NCI-H510A (cell line): ENCODE results near the gene C14orf119.

ENCODE experiments used
- DNase-seq: peaks from one replicate; lab custom pipeline; 2025; lab: John Stamatoyannopoulos, UW

C14orf119 gene, protein sequence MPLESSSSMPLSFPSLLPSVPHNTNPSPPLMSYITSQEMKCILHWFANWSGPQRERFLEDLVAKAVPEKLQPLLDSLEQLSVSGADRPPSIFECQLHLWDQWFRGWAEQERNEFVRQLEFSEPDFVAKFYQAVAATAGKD

DNA sequence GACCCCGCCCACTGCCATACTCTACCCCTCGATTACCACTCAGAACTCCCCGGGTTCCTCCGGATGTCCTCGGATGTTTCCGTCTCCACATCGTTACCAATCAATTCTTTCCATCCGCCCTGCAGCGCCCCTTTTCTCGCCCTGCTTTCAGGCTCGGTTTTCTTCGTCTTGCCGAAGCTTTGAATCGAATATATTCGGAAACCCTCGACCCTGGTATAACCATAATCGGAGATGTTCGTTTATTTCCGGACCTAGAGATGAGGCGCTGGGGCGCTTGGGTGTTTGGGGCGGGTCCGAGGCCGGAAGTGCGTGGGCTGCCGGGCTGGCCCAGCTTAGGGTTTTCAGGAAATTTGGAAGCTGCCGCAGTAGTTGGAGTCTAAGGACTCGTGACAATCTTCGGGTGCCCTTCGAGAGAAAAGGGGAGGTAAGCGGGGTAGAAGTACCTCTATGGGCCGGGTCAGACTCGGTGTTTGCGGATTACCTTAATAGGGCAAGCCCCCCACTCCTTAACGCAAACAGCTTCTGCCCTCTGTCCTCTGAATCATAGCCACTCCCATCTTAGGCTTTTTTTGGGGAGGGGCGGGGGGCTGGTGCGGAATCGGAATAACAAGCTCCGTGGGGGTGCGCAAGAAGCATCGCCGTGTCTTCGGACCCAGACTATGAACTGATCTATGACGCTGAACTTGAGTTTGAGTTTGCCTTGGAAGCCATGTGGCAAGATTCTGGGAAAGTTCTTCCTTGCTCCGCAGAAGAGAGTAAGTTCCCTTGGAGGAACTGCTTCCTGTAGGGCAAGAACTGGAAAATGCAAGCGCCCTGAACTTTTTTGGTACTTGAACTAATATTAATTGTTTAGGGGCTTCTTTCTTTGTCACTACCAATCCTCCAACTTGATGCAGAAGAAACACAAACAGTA is at the start of gene C14orf119:
Gene C14orf119 (plus strand): TSS at position 310 of the 913 bp plus-strand sequence. CDS start 2,154 bp downstream, outside the sequence.
- no peak for DNase-seq

DNA sequence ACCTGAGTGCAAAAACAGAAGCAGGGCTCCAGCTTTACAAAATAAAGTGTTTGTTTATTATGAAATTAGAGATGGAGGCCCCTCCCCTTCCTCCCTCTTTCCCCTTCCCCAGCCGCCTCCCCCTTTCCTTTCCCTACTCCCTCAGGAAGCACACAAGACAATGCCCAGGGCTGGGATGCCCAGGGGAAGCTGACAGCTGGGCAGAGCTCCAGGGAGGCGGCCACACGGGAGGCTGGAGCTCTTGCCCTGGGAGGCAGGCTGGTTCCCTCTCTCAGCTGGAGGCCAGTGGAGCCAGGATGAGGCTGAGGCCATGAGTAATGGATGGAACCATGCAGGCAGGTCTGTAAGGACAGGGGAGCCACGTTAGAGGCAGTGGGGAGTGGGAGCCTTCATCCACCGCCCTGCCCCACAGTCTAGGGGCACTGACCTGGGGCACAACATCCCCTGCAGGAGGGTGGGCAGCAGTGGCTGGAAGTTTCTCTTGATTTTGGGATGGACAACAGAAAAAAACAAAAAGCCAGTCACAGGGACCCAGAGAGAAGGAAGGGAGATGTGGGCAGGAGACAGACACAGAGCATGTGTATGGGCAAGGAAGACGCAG is 48.2 kb upstream of the C14orf119 start:
- no peak for DNase-seq

DNA sequence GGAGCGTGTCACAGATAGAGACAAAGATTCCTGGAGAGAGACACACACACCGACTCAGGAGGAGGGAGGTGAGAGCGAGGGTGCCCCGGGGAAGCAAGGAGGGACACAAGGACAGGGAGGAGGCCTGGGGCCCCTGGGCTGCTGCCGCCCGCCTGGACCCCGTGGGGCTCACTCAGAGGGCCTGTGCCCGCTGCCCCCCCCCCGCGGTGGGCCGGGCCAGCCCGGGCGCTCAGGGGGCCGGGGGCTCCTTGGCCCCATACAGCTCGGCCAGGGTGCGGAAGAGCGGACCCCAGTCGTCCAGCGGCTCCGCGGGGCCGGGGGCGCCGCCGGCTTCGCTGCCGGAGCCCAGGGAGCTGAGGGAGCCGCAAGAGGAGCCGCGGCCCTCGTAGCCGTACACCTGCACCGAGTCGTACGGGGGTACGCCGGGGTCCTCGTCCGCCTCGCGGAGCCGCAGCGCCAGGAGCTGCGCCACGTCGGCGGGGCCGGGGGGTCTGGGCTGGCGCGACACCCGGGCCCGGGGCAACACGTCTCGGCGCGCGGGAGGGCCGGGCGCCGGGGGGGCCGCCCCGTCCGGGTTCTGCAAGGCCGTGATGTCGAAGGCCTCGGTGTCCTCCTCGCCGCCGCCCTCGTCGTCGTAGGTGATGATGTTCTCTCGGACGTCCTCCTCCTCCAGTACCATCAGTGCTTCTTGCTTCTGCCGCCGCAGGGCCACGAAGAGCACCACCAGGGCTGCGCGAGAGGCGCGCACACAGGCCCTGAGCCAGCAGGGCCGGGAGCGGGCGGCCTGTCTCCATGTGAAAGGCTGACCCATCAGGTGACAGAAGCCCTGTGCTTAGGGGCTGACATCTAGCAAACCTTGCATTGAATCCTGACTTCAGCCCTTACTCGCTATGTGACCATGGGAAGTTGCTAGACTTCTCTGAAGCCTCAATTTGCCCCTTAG is 47.3 kb upstream of the C14orf119 start:
- no peak for DNase-seq

DNA sequence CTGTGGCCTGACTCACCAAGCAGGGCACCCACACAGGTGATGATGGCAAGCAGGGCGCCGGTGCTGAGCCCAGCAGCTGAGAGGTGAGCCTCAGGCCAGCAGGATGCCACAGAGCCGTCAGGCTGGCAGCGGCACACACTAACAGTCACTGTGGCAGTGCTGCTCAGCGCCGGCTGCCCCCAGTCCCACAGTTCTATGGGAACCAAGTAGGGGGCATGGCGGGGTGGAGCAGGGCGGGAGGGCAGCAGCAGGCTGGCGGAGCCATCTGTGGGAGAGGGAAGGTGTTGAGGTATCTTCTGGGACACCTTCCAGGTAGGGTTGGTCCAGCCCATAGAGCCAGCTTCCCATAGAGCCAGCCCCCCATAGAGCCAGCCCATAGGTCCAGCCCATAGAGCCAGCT is 46.3 kb upstream of the C14orf119 start:
- DNase-seq = no peak

DNA sequence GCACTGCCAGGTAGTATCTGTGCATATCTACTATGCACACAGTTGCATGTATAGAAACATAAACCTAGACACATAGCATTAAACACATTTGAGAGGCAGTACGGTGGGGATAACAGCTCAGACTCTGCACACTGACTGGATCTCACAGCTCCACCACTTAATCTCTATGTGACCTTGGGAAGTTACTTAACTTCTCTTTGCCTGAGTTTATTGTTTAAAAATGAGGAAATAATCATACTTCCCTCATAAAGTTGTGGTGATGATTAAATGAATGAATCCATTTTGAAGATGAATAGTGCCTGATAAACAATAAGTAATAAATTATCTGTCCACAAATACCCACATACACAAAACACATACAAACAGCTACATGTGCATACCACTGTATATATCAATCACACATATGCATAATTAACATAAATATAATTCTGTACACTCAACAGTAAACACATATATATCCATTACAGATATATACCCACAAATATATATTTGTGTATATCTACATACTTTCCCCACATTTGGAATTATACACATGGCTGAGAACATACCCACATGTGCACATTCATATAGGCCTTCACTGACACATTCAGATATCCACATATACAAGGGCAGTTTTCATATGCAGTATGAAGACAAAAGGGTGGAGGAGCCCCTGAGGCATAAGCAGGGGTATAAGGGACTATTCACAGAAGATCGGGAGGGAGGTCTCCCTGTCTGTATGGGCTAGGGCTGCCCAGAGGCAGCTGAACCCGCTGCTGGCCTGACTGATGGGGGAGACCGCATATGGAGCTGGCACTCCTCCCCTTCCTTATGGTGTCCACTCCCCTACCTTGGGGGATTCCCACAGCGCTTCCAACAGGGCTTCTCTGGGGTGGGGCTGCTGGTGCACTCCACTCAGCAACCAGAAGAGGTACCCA is 43.9 kb upstream of the C14orf119 start:
- no peak for DNase-seq

DNA sequence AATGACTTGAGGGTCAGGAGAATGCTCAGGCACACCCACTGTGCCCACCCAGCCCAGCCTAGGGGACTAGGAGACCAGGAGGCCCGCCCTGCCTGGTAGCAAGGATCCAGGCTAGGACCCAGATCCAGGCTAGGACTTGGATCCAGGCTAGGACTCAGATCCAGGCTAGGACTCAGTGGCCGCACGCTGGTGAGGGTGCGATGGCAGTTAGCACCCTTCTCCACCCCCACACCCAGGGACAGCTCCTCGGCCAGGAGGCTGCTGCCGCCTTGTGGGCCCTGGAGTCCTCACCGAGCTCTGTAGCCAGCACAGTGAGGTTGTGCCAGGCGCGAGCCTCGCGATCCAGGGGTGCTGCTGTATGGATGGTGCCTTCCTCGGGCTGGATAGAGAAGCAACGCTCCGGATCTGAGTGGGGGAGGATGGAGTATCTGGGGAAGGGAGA is 43.1 kb upstream of the C14orf119 start:
- no peak for DNase-seq

DNA sequence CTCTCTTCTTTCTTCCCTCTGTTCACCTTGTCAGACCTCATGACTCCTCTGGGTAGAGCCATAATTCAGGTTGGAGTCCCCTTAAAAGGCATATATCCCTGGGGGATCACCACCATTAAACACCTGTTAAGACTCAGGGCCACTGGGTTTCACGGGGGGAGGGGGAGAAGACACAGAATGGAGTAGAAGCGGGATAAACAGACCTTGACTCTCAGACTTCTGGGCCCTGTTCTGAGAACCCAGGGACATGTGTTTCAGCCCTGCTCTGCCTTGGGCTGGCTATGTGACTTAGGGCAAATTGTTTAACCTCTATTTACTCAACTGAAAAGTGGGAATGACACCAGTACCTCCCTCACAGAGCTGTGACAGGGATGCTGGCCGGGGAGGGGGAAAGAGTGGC is 42.6 kb upstream of the C14orf119 start:
- DNase-seq = no peak

DNA sequence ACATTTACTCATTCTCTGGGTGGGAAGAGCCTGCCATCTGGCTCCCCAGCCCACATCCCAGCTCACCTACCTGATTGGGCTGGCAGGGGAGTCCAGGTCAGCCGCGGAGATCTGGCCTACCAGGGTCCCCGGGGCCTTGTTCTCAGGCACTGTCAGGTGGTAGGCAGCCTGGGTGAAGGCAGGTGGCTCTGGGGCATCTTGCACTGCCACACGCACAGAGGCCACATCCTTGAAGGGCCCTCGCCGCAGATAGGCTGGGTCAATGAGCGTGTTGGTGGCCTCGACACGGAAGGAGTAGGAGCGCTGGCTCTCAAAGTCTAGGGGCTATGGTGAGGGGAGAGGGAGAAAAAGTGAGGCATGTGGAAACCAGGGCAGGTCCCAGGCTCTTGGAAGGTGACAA is 41.9 kb upstream of the C14orf119 start:
- no peak for DNase-seq

DNA sequence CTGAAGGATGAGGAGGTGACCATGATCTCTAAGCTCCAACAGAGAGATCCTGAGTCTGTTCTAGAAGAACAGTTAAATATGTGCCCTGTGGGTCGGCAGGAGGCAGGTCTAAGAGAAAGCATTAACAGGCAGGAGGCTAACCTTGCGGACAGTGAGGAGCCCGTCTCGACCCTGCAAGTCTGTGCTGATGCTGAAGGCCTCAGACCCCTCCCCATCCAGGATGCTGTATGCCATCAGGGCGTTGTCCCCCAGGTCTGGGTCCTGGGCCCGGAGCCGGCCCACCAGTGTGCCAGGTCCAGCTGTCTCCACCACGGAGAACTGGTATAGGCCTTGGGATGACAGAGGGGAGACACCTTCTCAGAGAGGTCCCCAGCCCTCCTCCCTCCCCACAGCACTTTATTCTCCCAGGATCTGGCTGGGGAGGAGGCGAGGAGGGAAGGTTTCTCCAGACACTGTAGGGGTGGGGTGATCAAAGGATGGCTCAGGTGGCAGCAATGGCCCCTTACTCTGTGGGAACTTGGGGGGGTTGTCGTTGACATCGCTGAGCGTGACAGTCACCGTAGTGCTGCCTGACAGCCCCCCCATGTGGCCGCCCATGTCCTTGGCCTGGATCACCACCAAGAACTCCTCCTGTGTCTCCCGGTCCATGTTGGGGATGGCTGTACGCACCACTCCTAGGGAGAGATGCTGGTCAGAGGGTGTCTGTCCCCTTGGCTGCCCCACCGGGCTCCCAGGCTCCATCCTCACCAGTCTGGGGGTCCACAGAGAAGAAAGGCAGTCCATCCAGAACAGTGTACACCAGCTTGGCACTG is 41.1 kb upstream of the C14orf119 start:
- no peak for DNase-seq

DNA sequence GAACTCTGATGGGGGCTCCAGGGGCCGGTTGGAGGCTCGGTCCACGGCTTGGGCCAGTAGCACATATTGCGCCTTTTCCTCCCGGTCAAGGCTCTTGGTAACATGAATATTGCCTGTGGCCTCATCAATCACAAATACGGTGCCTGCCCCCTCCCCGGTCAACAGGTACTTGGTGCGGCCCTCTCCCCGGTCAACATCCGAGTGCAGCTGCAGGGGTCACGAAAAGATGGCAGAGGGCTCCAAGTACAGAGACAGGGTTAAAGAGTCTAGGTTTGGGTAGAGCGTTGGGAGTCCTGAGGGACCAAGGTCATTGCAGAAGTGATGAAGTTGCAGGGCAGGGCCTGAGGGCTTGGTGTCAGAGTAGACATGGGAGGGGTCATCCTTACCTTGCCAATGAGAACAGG is 40.2 kb upstream of the C14orf119 start:
- no peak for DNase-seq

DNA sequence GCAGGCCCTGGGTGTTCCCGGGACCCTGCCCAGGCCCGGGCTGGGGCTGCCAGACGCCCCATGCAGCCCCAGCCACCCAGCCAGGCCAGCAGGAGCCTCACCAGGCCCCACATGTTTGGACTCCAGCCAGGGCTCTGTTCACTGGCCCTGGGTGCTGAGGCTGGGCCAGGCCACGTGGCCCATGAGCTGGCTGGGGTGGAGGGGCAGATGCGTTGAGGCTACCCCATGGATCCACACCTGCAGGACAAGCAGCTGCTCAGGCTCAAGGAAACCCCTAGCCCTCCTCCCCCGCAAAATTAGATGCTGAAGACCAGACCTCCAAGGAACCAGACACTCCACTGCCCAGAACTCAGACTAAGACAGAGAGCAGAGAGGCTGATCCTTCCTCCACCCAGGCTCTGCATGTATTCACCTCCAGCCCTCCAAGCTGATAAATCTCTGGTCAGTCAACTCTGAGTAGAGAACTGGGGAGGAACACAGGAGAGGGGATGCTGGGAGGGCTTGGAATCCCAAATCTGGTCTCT is 39.6 kb upstream of the C14orf119 start:
- no peak for DNase-seq

DNA sequence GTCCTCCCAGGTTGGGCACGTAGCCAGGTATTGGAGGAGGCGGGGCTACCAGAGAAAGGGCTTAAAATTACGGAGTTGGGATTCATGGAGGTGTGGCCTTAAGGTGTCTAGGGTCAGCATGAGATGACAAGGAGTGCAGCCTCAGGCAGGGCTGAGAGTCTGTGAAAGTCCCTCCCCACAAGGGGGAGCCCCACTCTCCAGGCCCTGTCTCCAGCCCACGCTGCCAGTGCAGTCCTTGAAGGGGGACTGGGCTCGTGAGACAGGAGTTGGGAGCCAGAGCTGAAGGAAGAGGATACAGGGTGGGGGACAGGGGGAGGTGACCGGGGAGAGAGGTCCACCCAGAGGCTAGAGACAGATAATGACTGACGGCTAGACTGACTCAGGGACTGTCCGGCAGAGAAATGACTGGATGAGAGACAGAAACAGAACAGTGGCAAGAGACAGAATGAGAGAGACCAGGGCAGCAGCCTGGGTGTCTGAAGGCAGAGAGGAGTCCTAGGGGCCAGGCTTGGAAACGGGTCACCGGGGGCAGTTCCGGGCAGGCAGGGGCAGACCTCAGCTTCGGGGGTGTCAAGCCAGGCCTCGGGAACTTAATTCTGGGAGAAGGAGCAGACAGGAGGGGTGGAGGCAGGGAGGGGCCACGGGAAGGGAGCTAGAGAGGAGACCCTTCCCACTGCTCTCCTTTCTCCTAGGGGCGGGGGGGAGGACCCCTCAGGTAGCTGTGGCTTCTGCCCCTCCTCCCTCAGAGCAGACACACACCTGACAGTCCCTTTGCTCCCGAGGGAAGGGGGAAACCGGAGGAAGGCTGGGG is 39.0 kb upstream of the C14orf119 start:
- no peak for DNase-seq

DNA sequence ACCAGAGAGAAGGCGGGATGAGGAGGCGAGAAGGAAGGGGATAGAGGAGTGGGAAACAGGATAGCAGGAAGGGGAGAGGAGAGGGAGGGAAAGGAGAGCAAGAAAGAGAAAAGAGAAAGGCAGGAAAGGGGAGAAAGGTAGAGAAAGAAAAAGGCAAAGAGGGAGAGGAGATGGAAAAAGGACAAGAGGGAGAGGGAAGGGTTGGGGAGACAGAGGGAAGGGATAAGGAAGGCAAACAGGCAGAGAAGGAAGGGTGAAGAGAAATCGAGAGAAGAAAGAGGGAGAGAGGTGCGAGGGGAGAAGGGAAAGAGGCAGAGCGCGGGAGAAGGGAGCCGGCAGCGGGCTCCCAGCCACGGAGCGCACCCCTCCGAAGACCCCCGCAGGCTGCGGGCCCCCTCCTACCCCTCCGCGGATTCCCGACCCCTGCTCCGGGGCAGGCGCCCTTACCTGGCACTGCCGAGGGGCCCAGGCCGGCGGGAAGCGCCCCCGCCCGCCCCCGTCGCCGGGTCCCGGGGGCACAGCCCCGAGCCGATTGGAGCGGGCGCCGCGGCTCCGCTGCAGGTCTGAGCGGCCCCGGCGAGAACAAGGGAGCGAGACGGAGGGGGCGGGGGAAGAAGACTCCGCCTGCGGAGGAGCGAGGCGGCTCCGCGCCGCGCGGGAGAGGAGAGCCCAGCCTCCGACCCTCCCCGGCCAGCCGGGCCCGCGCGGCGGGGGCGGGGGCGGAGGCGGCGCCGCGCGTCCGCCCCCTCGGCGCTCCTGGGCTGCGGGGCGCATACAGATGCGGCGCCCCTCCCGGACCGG is 38.1 kb upstream of the C14orf119 start, which contains the start of gene CDH24:
Gene CDH24 (minus strand): TSS at position 565 of the 801 bp plus-strand sequence. CDS start 1,787 bp downstream, outside the sequence.
- DNase-seq = no peak

DNA sequence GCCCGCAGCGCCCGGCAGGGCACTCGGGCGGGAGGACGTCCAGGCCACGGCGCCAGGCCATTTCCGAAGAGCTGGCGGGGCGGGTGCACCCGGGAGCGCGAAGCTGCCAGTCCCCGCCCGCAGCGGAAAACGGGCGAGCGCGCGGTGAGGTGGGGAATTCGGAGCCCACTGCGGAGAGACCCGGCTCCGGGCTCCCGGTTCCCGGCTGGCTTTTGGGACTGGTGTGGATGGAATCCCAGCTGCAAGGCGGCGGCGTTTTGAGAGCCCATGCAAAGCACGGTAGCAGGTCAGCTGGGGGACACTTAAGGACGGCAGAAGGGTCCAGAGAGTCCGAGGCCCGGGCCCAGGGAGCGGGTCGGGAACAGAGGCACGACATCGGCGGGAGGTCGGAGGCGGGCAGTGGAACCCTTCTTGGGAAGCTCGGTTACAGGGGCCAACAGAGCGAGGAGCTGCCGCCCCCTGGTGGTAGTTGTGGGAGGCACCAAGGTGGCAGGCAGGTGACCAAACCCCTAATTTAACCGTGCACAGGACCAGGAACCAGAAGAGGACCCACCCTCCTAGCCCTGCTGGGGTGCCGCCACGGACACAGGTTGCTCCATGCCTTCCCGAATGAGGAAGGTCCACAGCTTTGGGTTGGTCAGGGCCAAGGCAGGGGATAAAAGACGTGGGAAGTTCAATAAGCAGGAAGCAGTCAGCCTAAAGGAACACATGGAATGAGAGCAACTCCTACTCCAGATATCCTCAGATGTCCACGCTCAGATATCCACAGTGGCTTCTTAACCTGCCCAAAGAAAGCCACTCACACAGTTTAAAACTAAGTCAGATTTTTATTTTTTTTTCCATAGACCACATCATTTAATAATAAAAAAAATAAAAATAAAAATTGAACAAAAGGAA is 37.3 kb upstream of the C14orf119 start:
- DNase-seq = no peak

DNA sequence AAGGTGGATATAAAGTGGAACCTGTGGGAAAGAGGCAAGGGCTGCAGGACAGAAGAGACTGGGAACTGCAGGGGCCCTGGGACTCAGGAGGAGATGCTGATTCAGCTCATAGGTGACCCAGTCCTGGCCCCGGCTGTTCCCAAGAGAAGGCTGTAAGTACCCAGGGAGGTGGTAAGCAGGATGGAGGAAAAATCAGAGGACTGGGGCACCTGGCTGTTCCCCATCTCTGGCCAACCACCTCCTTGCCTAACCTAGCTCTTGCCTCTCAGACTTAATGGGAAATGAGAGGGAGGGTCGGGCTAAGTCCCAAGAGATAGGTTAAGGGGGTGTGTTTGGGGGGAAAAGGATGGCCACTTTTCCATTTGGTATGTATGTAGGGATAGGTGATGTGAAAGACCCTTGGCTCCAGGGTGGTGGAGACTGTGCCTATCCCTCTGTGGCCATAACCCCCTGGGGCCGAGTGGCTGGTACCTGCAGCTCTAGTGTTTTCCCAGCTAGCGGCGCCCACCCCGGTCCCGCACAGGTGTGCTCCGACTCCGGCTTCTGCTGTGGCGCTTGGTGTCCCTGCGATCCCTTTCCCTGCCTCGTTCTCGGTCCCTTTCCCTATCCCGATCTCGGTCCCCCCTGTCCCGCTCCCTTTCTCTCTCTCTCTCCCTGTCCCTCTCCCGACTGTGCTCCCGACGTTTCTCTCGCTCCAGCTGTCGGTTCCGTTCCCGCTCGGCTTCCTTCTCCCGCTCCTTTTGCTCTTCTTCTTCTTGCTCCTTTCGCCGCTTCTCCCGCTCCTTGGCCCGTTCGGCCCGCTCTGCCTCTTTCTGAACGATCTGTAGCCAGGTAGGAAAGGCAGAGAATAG is 36.4 kb upstream of the C14orf119 start:
- no peak for DNase-seq
